HUES64 (cell line): Measurements from ENCODE around the gene CISH.

Experiments
- H3K27ac ChIP-seq: 2 replicates; pipeline ENCODE4 v1.7.0; 2013; ENCODE audit warnings: low read depth, low read length, inconsistent platforms
- H3K27me3 ChIP-seq: 2 replicates; pipeline ENCODE4 v1.6.1; 2013; ENCODE audit warnings: mild to moderate bottlenecking, low read length; ENCODE audit not compliant: insufficient read depth
- H3K36me3 ChIP-seq: 2 replicates; pipeline ENCODE4 v1.6.1; 2013; ENCODE audit warnings: mild to moderate bottlenecking, low read length; ENCODE audit not compliant: insufficient read depth
- H3K4me1 ChIP-seq: 2 replicates; pipeline ENCODE4 v1.6.1; 2013; ENCODE audit warnings: mild to moderate bottlenecking, low read length, moderate library complexity; ENCODE audit not compliant: insufficient read depth
- H3K4me3 ChIP-seq: 2 replicates; pipeline ENCODE4 v1.5.1; 2013; ENCODE audit warnings: mild to moderate bottlenecking, low read length, moderate library complexity
- H3K9ac ChIP-seq: 2 replicates; pipeline ENCODE4 v1.6.1; 2013; ENCODE audit warnings: mild to moderate bottlenecking, low read depth, low read length
- H3K9me3 ChIP-seq: 2 replicates; pipeline ENCODE4 v1.6.1; 2013; ENCODE audit warnings: low read depth, low read length; ENCODE audit not compliant: insufficient read depth
- WGBS: fragments of 150-250, 120-280 bp; methylation state at CpG from one replicate; pipeline ENCODE4 v1.1.7; 2013; ENCODE audit warnings: missing lambda C conversion rate; 5-methylcytosine and 5-hydroxymethylcytosine counted together

The CISH gene

DNA sequence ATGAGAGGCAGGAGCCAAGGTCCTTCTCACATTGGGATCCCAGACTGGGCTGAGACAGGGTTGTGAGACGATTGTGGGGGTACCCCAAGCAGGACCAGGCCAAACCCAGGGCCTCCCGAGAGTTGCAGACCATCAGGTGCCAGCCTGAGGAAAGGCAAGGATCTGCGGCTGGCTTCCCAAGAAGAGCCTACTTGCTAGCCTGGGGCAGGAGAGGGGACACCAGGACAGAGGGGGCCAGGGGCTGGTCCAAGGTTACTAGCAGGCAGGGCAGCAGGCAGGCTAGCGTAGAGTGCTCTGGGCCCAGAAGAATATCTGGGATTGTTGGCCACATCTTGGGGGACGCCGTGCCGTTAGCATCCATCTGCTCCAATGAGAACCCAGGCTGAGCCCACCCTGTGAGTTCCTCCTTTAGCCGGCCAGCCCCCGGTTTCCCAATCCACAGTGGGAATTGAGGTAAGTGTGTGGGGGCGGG, 546 bp downstream of the CISH start:
- Histone ChIP-seq H3K36me3 (no peaks in the 10 kb centered on the region; the same call in 1 of the 2 replicates), H3K4me3 (peak overlapping the region; percentile 61), H3K27ac (peak overlapping the region; percentile 57; the same call in 1 of the 2 replicates), H3K9me3 (no peaks in the 10 kb centered on the region), H3K4me1 (peaks cover 7% of the 10 kb centered on the region; the same call in 1 of the 2 replicates), H3K27me3 (peaks cover 50% of the 10 kb centered on the region), H3K9ac (peak overlapping the region; percentile 73)
- WGBS: 51% methylated on average over 10 of the region's 10 CpGs

DNA sequence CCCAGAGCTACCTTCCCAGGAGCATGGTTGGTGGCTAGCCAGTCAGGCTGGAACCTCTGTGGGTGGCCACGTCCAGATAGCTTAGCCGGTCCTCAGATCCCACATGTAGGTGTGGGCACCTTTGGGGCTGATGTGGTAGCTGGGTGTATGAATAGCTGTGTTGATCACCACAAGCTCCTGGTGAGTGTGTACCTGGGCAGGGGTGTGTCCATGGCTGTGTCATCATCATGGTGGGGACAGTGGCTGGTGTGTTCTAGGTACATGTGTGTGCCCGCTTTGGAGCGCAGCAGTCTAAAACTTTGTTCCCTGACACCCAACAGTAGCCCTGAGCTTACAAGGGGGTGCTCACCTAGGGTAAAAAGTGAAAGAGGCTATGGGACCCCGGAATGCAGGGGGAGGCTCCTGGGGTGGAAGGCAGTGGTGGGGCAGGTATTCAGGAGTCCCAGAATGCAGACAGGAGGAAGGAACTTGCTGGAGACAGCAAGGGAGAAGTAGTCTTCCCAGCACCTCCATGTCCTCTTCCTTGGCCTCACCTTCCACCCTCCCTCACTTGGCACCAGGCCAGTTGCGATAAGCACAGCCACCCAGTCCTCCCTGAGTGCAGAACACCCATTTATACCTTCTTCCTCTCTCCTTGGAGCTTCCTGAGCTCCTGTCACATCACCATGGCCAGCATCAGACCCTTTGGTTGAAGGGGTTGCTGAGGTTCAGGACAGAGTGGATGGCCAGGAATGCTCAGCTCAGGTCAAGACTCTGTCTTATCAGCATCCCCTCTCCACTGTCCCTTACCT, 1.2 kb downstream of the CISH start:
- peaks cover 7% of the 10 kb centered on the region; the same call in 1 of the 2 replicates for H3K4me1 ChIP-seq
- 95% methylated on average over 6 of the region's 6 CpGs for WGBS
- H3K4me3 ChIP-seq: peak overlapping the region; percentile 61; the same call in 1 of the 2 replicates
- no peaks in the 10 kb centered on the region for H3K9me3 ChIP-seq
- H3K27ac ChIP-seq: no peak overlapping the region
- H3K27me3 ChIP-seq: peaks cover 46% of the 10 kb centered on the region
- H3K9ac ChIP-seq: no peak overlapping the region
- no peaks in the 10 kb centered on the region; the same call in 1 of the 2 replicates for H3K36me3 ChIP-seq

DNA sequence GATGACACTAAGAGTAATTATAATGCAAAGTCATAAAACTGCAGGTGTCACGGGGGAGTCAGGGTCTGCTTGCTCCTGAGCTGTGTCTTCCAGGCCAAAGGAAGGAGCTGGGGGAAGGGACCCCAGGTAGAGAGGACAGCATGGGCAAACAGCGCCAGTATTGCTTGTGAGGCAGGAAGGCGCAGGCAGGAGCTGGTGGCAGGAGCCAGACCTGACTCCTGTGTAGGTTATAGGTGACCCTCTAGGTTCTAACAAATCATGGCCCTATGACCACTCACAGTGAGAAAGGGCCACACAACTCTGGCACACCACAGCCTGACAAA, 1.9 kb downstream of the CISH start:
- Histone ChIP-seq H3K4me1 (peaks cover 7% of the 10 kb centered on the region; the same call in 1 of the 2 replicates), H3K27me3 (peaks cover 42% of the 10 kb centered on the region), H3K27ac (no peak overlapping the region), H3K36me3 (no peaks in the 10 kb centered on the region; the same call in 1 of the 2 replicates), H3K4me3 (no peak overlapping the region), H3K9ac (no peak overlapping the region), H3K9me3 (no peaks in the 10 kb centered on the region)
- WGBS: 81% methylated on average over 3 of the region's 3 CpGs

DNA sequence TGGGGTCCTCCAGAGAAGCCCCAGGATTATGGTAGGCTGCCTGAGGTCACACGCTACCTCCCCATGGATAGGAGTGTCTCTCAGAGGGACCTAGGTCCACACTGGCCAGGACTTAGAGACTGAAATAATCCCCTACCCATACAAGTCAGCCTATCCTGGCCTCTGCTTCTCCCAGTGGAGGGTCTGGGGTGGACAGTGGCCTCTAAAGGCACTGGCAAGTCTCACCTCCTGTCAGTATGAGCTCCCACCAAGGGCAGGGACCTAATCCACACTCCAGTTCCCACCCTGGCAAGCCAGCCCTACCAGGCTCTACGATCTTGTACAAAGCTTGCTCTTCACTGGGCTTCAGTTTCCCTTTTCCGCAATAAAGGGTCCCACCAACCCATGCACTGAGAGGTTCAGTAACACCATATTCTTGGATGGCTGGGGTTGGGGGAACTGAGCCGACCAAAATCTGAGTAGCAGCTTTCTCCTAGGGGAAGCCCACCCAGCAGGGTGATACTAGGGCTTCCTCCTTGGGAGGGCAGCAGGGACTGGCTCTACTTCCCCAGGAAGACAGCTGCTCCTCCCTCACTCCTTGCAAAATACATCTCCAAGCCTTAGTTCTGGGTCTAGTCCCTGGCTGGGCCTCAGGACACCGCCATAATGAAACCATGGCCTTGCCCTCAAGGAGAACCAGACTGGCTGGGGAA, 2.4 kb downstream of the CISH start:
- no peak overlapping the region for H3K9ac ChIP-seq
- no peaks in the 10 kb centered on the region for H3K9me3 ChIP-seq
- no peak overlapping the region for H3K27ac ChIP-seq
- no peaks in the 10 kb centered on the region; the same call in 1 of the 2 replicates for H3K36me3 ChIP-seq
- peaks cover 42% of the 10 kb centered on the region for H3K27me3 ChIP-seq
- WGBS: 93% methylated on average over 5 of the region's 5 CpGs
- H3K4me1 ChIP-seq: peaks cover 7% of the 10 kb centered on the region; the same call in 1 of the 2 replicates
- no peak overlapping the region for H3K4me3 ChIP-seq

DNA sequence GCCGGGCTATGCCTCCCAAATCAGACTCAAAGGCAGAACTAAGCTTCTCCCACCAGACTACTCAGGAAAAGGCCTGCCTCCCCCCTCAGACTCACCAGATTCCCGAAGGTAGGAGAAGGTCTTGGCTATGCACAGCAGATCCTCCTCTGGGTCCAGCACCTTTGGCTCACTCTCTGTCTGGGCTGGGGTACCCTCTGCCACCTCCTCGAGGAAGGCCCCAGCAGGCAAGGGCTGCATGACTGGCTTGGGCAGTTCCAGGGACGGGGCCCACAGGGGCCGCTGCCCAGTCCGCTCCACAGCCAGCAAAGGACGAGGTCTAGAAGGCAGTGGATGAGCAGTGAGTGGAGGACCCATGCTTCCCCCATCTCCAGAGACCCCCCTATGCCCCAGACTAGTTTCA, 3.3 kb downstream of the CISH start:
- Histone ChIP-seq H3K36me3 (no peaks in the 10 kb centered on the region; the same call in 1 of the 2 replicates), H3K4me3 (no peak overlapping the region), H3K27ac (no peak overlapping the region), H3K27me3 (peaks cover 35% of the 10 kb centered on the region), H3K9me3 (no peaks in the 10 kb centered on the region), H3K4me1 (peaks cover 7% of the 10 kb centered on the region; the same call in 1 of the 2 replicates), H3K9ac (no peak overlapping the region)
- WGBS: 97% methylated on average over 7 of the region's 7 CpGs

DNA sequence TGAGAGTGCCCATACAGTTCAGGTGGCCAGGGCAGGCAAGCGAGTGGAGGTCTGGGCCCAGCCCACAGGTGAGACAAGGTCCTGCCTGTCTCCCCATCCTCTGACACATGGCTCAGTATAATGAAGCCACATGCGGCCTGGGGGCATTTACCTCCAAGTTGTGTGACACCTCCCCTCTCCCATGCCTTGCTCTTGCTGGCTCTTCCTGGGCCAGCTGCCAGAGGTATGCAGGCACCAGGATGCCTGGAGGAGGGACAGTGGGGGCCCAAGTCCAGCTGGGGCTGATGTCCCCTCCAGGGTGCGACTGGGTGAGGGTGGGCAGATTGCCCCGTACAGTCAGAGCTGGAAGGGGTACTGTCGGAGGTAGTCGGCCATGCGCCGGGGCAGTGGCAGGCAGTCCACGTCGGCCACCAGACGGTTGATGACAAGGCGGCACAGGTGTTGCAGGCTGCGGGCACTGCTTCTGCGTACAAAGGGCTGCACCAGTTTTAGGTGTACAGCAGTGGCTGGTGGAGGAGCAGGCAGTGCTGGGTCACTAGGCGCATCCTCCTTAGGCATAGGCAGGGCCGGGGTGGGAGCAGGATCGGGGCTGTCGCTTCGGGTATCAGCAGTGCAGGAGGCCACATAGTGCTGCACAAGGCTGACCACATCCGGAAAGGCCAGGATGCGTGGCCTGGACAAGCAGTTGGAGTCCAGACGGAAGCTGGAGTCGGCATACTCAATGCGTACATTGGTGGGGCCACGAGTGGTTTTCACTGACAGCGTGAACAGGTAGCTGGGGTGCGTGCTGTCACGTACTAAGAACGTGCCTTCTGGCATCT, 4.1 kb downstream of the CISH start:
- peaks cover 27% of the 10 kb centered on the region for H3K27me3 ChIP-seq
- peaks cover 3% of the 10 kb centered on the region; the same call in 1 of the 2 replicates for H3K4me1 ChIP-seq
- no peaks in the 10 kb centered on the region; the same call in 1 of the 2 replicates for H3K36me3 ChIP-seq
- WGBS: 94% methylated on average over 29 of the region's 29 CpGs
- no peaks in the 10 kb centered on the region for H3K9me3 ChIP-seq
- H3K9ac ChIP-seq: no peak overlapping the region
- H3K27ac ChIP-seq: no peak overlapping the region
- no peak overlapping the region for H3K4me3 ChIP-seq

DNA sequence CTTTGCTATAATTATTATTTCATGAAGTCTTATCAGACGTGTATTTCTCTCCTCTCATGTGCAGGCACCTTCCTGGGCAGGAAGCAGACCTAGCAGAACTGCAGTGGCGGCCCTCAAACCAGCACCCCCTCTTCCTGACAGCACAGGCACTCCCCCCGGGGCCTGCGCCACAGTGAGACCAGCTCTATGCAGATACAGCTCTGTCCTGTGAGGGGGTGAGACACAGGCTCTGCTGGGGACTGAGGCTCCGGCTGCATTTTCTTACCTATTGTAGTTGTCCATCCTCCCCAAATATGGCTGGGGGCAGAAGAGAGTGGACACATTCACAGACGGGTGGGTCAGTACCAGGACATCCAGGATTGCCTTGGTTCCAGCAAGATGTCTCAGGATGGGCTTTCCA, 5.0 kb downstream of the CISH start:
- H3K9ac ChIP-seq: no peak overlapping the region
- H3K9me3 ChIP-seq: no peaks in the 10 kb centered on the region
- H3K36me3 ChIP-seq: no peaks in the 10 kb centered on the region; the same call in 1 of the 2 replicates
- no peak overlapping the region for H3K27ac ChIP-seq
- H3K4me3 ChIP-seq: no peak overlapping the region
- WGBS: 81% methylated on average over 6 of the region's 6 CpGs
- no peaks in the 10 kb centered on the region for H3K4me1 ChIP-seq
- peaks cover 22% of the 10 kb centered on the region for H3K27me3 ChIP-seq

DNA sequence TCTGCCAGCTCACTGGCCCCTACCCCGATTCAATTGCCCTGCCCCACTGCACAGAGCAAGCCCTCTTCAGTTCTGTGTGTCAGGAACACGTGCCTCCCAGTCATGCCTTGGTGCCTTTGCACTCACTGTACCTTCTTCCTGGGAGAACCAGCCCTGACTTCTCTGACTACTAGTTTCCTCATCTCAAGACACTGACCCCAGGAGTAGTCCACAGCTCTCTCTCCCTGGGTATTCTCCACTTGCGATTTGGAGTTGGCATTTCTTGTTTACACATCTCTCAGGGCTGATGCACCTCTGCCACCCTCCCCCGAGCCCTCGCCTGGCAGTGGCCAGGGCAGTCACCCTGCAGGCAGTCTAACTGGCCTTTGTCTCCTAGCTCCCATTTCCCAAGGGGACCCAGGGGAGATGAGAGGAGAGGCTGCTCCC, 5.7 kb downstream of the CISH start:
- WGBS: 84% methylated on average over 5 of the region's 5 CpGs
- no peaks in the 10 kb centered on the region; the same call in 1 of the 2 replicates for H3K36me3 ChIP-seq
- no peak overlapping the region for H3K27ac ChIP-seq
- peaks cover 18% of the 10 kb centered on the region for H3K27me3 ChIP-seq
- 0 out of 2 replicates have a peak overlapping the region, but pooled peaks have one; percentile 1 for H3K9ac ChIP-seq
- H3K9me3 ChIP-seq: no peaks in the 10 kb centered on the region
- peaks cover 3% of the 10 kb centered on the region; the same call in 1 of the 2 replicates for H3K4me1 ChIP-seq
- H3K4me3 ChIP-seq: no peak overlapping the region

DNA sequence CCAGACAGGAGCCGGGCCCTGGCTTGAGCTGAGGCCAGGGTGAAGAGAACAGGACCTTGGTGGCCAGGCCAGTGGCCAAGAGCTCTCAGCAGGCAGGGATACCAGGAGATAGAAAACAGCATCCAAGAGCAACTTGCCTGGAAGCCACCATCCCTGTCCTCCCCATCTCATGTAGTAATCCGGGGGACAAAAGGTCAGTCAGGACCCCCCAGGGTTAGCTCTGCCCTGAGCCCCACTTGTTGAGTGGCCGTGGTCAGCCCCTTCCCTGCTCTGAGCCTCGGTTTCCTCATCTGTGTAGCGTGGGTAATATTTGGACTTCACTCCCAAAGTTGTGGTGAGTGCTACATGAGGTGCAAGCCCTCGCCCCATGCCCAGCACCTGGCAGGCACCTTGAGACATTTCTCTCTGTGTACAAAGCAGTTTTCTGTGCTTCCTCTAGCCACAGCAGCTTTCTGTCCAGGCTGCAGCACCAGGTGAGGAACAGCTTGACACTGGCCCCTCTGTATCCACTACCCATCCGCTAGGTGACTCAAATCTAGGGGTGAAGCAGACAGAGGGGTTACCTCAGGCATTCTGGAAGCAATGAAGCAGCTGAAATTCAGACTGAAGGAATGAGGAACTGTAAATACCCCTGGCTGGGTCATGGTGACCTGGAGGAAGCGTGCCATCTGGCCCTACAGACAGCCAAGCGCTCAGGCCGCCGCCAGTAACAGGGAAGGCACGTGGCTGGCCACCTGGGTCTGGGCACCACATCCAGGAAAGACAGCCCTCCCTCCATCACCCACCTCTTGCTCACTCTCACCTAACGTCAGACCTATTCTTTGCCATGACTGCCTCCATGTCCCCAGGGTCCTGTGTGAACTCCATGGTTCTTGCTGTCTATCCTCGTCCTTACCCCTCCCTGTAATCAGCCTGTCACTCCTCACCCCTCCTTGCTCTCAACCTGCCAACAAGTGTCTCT, 6.7 kb downstream of the CISH start:
- no peaks in the 10 kb centered on the region for H3K9me3 ChIP-seq
- no peak overlapping the region for H3K9ac ChIP-seq
- H3K4me1 ChIP-seq: peaks cover 3% of the 10 kb centered on the region; the same call in 1 of the 2 replicates
- no peak overlapping the region for H3K27ac ChIP-seq
- peaks cover 8% of the 10 kb centered on the region for H3K27me3 ChIP-seq
- no peaks in the 10 kb centered on the region; the same call in 1 of the 2 replicates for H3K36me3 ChIP-seq
- 88% methylated on average over 14 of the region's 14 CpGs for WGBS
- H3K4me3 ChIP-seq: no peak overlapping the region
